ENCODE measurements around the gene TIPARP. TPM values are rescaled to one million over a fixed set of nuclear protein-coding genes. Genes with fewer than 3 reads are reported as not detected.
A peak's percentile ranks its signal among the peaks of the same experiment; 100 is the strongest.

The TIPARP gene
- total RNA-seq, 4 donors from 2014 or later, result 27.7 to 287 (median 98.7) TPM

GRCh38 chr3:156747046-156747445 lies 72.7 kb downstream of the TIPARP start:
- DNase-seq (ENCODE audit: low spot score), result no peak
- no peak for ATAC-seq (ENCODE audit: low FRiP score)
- TF ChIP-seq CTCF (IDR thresholded peaks at IDR 0.05), result no peak

GRCh38 chr3:156749244-156749643 lies 74.9 kb downstream of the TIPARP start:
- ATAC-seq (ENCODE audit: low FRiP score) (no peak), DNase-seq (ENCODE audit: low spot score) (no peak)
- TF ChIP-seq CTCF (IDR thresholded peaks at IDR 0.05), result no peak

- no peak for TF ChIP-seq CTCF (IDR thresholded peaks at IDR 0.05)
- ATAC-seq (ENCODE audit: low FRiP score) (no peak), DNase-seq (ENCODE audit: low spot score) (no peak)
These were observed 75.9 kb downstream of the TIPARP start for GRCh38 chr3:156750191-156750873.

- no peak for DNase-seq (ENCODE audit: low spot score)
- ATAC-seq (ENCODE audit: low FRiP score), result no peak
- no peak for TF ChIP-seq CTCF (IDR thresholded peaks at IDR 0.05)
These were observed 76.5 kb downstream of the TIPARP start for GRCh38 chr3:156750874-156751245.

GRCh38 chr3:156751461-156752025 lies 77.2 kb downstream of the TIPARP start:
- DNase-seq (ENCODE audit: low spot score) (no peak), ATAC-seq (ENCODE audit: low FRiP score) (peak; percentile 85)

More at GRCh38 chr3:156751461-156752025, 77.2 kb downstream of the TIPARP start:
- no peak for TF ChIP-seq CTCF (IDR thresholded peaks at IDR 0.05)

Other genes with a start within 250 kb of the TIPARP start
- 100 to 1,000 TPM in 3 of 4 donors, 10 to 100 TPM in 1; 81.0 to 132 (median 113) TPM for gene SSR3, start 119.5 kb upstream of the TIPARP start, total RNA-seq
- gene LEKR1, start 151.8 kb downstream of the TIPARP start, total RNA-seq, result 1 to 10 TPM in 1 of 4 donors, not detected in 3; 1.7 TPM